MM.1S (cell line): ENCODE data around the gene NETO1.

ENCODE experiments used
- DNase-seq: peaks from one replicate; pipeline ENCODE4 v3.0.0-alpha.2; 2015
- H2AFZ ChIP-seq: fragments of 300-600 bp; sonication (generic); 2 replicates; pipeline ENCODE4 v1.6.0; 2016; ENCODE audit warnings: antibody characterized with exemption, low read length
- H3F3A ChIP-seq: fragments of 300-600 bp; sonication (generic); 2 replicates; pipeline ENCODE4 v1.6.1; 2016; ENCODE audit warnings: mild to moderate bottlenecking, antibody characterized with exemption, low read length, moderate library complexity, mixed read lengths; ENCODE audit not compliant: insufficient read depth
- H3K27ac ChIP-seq: fragments of 300-600 bp; sonication (generic); 2 replicates; pipeline ENCODE4 v1.5.1; 2016; ENCODE audit warnings: mild to moderate bottlenecking, low read length
- H3K27me3 ChIP-seq: fragments of 300-600 bp; sonication (generic); replicated peaks from 2 replicates; pipeline ENCODE4 v1.6.0; 2016; ENCODE audit warnings: low read length; ENCODE audit not compliant: insufficient read depth
- H3K36me3 ChIP-seq: fragments of 300-600 bp; sonication (generic); replicated peaks from 2 replicates; pipeline ENCODE4 v1.6.1; 2016; ENCODE audit warnings: mild to moderate bottlenecking, low read length, mixed read lengths; ENCODE audit not compliant: insufficient read depth
- H3K4me1 ChIP-seq: fragments of 300-600 bp; sonication (generic); 2 replicates; pipeline ENCODE4 v1.6.1; 2016; ENCODE audit warnings: low read length, mixed read lengths
- H3K4me2 ChIP-seq: fragments of 300-600 bp; sonication (generic); 2 replicates; pipeline ENCODE4 v1.6.0; 2016; ENCODE audit warnings: low read depth, low read length
- H3K4me3 ChIP-seq: fragments of 300-600 bp; sonication (generic); 2 replicates; pipeline ENCODE4 v1.5.1; 2016; ENCODE audit warnings: low read length, mixed read lengths
- H3K79me2 ChIP-seq: fragments of 300-600 bp; sonication (generic); 2 replicates; pipeline ENCODE4 v1.6.1; 2016; ENCODE audit warnings: mixed run types, low read length, mixed read lengths
- H3K9ac ChIP-seq: fragments of 300-600 bp; sonication (generic); 2 replicates; pipeline ENCODE4 v1.6.1; 2016; ENCODE audit warnings: low read length, mixed read lengths
- H3K9me2 ChIP-seq: fragments of 300-600 bp; sonication (generic); replicated peaks from 2 replicates; pipeline ENCODE4 v1.6.1; 2016; ENCODE audit warnings: mild to moderate bottlenecking, low read length, mixed read lengths; ENCODE audit not compliant: insufficient read depth
- H3K9me3 ChIP-seq: fragments of 300-600 bp; sonication (generic); replicated peaks from 2 replicates; pipeline ENCODE4 v1.6.1; 2016; ENCODE audit warnings: mild to moderate bottlenecking, low read length, mixed read lengths; ENCODE audit not compliant: insufficient read depth
- H4K20me1 ChIP-seq: fragments of 300-600 bp; sonication (generic); 2 replicates; pipeline ENCODE4 v1.6.1; 2016; ENCODE audit warnings: mild to moderate bottlenecking, low read length, moderate library complexity, mixed read lengths; ENCODE audit not compliant: insufficient read depth
- EZH2 ChIP-seq: fragments of 300-600 bp; sonication (generic); optimal IDR thresholded peaks from 2 replicates; pipeline ENCODE3; 2017; ENCODE audit warnings: low read depth, mild to moderate bottlenecking, antibody characterized with exemption, low read length, mixed read lengths
- EZH2phosphoT487 ChIP-seq: fragments of 300-600 bp; sonication (generic); IDR thresholded peaks from 2 replicates; pipeline ENCODE4 v1.6.1; 2018; ENCODE audit warnings: antibody characterized with exemption, low read length
- TF ChIP-seq, protein P1 (sequence below): fragments of 300-600 bp; sonication (generic); IDR thresholded peaks from 2 replicates; pipeline ENCODE4 v1.5.1; 2016; ENCODE audit warnings: antibody characterized with exemption, low read length, mixed read lengths

NETO1 gene

DNA sequence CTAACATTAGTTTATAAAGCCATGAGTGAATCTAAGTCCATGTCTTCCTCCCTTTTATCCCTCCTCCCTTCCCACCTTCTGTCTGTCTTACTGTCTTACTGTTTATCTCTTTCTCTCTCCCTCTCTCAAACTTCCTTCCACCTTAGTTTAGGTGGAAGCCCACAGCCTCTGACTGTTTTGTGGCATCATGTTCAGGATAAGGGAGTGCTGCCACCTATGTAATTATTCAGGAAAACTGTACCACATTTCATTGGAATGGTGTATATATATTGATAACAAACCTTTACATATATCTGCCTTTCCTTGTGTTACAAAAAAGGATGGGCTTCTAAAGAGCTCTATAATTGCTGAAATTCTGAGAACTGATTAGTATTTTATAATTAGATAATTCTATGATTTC is 48.7 kb downstream of the NETO1 start:
- no peak overlapping the region for H2AFZ ChIP-seq
- H3K9me2 ChIP-seq: no peaks in the 10 kb centered on the region
- no peak overlapping the region for H3K4me3 ChIP-seq
- H3K4me2 ChIP-seq: no peak overlapping the region
- no peaks in the 10 kb centered on the region for H3K4me1 ChIP-seq
- DNase-seq: no peak
- H3K9ac ChIP-seq: no peak overlapping the region
- H4K20me1 ChIP-seq: no peaks in the 10 kb centered on the region
- H3K79me2 ChIP-seq: no peaks in the 10 kb centered on the region
- H3K27me3 ChIP-seq: no peaks in the 10 kb centered on the region
- H3K9me3 ChIP-seq: no peaks in the 10 kb centered on the region
- no peak overlapping the region for H3K27ac ChIP-seq
- H3F3A ChIP-seq: no peaks in the 10 kb centered on the region
- TF ChIP-seq, protein P1, sequence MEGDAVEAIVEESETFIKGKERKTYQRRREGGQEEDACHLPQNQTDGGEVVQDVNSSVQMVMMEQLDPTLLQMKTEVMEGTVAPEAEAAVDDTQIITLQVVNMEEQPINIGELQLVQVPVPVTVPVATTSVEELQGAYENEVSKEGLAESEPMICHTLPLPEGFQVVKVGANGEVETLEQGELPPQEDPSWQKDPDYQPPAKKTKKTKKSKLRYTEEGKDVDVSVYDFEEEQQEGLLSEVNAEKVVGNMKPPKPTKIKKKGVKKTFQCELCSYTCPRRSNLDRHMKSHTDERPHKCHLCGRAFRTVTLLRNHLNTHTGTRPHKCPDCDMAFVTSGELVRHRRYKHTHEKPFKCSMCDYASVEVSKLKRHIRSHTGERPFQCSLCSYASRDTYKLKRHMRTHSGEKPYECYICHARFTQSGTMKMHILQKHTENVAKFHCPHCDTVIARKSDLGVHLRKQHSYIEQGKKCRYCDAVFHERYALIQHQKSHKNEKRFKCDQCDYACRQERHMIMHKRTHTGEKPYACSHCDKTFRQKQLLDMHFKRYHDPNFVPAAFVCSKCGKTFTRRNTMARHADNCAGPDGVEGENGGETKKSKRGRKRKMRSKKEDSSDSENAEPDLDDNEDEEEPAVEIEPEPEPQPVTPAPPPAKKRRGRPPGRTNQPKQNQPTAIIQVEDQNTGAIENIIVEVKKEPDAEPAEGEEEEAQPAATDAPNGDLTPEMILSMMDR: no peak
- TF ChIP-seq EZH2 (no peak), EZH2phosphoT487 (no peak)
- no peaks in the 10 kb centered on the region for H3K36me3 ChIP-seq

DNA sequence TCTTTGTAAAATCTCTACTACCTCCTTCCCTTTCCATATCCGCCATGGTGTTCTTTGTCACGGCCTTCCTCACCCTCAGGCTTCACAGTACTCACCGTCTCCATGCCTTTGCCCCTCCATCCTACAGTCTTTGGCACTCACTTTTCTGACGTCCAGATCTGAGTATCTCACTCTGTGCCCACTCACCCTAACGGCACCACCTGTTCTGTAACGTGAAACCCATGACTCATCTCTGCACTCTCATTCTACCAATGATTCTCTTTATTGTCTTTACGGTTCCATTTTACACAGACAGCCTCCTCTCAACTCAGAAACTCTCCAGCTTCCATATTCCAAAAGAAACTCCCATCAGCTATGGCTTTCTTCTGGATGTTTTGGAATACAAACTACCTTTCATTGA is 56.7 kb downstream of the NETO1 start:
- H3K9ac ChIP-seq: no peak overlapping the region
- no peak for DNase-seq
- H3K9me2 ChIP-seq: no peaks in the 10 kb centered on the region
- H3K36me3 ChIP-seq: no peaks in the 10 kb centered on the region
- H2AFZ ChIP-seq: no peak overlapping the region
- no peaks in the 10 kb centered on the region for H4K20me1 ChIP-seq
- H3K4me3 ChIP-seq: no peak overlapping the region
- H3K4me1 ChIP-seq: no peaks in the 10 kb centered on the region
- H3K9me3 ChIP-seq: no peaks in the 10 kb centered on the region
- H3K79me2 ChIP-seq: no peaks in the 10 kb centered on the region
- H3K27me3 ChIP-seq: no peaks in the 10 kb centered on the region
- H3F3A ChIP-seq: no peaks in the 10 kb centered on the region
- H3K4me2 ChIP-seq: no peak overlapping the region
- H3K27ac ChIP-seq: no peak overlapping the region
- no peak for TF ChIP-seq EZH2
- TF ChIP-seq, protein P1: no peak
- no peak for TF ChIP-seq EZH2phosphoT487

DNA sequence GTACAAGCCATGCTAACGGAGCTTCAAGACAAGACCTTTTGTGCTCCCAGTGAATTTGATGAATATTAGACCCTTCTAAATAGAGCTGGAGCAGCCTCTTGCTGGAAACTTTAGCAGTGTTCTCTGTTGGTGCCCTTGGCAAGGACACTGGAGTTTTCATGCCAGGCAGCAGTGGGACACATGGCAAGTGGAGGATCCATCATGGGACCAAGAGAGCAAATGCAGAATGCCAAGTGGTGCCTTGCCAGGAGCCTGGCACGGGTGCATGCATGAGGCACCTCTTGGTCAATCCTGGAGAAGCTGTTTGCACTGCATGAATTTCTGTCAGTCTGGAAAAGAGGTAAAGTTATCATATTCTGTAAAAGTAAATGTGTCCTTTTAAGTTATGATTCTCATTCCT is 59.1 kb downstream of the NETO1 start:
- Histone ChIP-seq H3K9me3 (no peaks in the 10 kb centered on the region), H3F3A (no peaks in the 10 kb centered on the region), H3K79me2 (no peaks in the 10 kb centered on the region), H3K9ac (no peak overlapping the region), H4K20me1 (no peaks in the 10 kb centered on the region), H3K4me1 (no peaks in the 10 kb centered on the region), H3K4me3 (no peak overlapping the region), H3K9me2 (no peaks in the 10 kb centered on the region), H3K27me3 (no peaks in the 10 kb centered on the region), H2AFZ (no peak overlapping the region), H3K27ac (no peak overlapping the region), H3K36me3 (no peaks in the 10 kb centered on the region), H3K4me2 (no peak overlapping the region)
- DNase-seq: no peak
- TF ChIP-seq, protein P1: no peak
- no peak for TF ChIP-seq EZH2
- no peak for TF ChIP-seq EZH2phosphoT487
